GM15510 (cell line): ENCODE measurements around the gene WARS2.

Source experiments
- POLR2A ChIP-seq: IDR thresholded peaks from 3 replicates; pipeline ENCODE4 v1.6.1; 2011; ENCODE audit warnings: borderline replicate concordance; ENCODE audit not compliant: insufficient read length; ENCODE audit errors: extremely low read depth

The WARS2 gene

DNA sequence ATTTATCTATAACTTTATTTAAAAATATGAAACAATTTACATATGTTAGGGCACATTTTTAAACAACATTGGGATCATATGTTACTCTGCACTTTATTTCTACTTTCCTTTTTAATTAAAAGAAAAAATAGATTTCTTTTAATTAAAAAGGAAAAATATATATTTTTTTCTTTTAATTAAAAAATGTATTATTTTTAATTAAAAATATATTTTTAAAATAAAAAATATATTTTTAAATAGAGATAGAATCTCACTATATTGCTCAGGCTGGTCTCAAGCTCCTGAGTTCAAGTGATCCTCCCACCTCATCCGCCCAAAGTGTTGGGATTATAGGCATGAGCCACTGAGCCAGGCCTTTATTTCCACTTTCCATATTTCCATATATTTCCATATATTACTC, 36.7 kb downstream of the WARS2 start:
- no peak for TF ChIP-seq POLR2A

DNA sequence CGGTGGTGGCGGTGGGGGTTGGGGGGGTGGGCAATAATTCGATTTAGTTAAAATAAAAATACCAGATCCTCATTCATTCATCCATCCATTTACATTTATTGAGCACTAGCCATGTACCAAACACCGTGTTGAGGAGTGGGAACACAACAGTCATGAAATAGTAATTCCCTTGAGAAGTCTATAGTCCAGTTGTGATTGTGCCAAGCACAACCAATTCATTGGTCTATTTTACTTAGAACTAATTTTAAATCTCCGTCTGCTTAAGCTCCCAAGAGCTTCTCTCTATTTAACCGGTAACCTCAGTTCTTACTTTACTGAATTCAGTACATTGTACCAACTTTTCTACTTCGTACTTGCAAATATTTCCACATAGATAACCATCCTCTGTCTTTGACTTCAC, 38.4 kb downstream of the WARS2 start:
- no peak for TF ChIP-seq POLR2A

DNA sequence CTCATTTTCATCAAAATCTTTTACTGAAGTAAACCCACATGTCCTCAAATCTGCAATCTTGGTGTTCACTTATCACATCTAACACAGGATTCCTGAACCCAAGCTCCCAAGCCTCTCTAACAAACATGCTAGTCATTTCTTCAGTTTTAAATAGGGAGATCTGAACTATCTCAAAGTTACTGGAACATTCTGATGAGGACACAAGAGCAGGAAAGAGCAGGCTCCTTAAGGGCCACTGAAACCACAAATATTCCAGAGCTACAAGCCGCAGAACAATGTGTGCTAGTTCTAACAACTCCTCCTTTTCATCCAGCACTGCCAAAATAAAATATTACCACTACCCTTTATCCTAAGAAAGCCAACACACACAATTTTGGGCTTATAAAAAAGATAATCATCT, 38.9 kb downstream of the WARS2 start:
- TF ChIP-seq POLR2A, result no peak

DNA sequence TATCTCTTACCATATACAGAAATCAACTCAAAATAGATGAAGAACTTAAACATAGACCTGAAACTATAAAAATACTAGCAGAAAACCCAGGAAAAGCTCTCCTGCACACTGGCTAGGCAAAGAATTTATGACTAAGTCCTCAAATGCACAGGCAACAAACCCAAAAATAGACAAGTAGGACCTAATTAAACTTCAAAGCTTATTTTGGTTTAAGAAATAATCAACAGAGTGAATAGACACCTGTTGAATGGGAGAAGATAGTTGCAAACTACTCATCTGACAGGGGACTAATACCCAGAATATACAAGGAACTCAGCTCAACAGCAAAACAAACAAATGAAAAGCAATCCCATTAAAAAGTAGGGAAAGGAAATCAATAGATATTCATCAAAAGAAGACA, 40.7 kb downstream of the WARS2 start:
- no peak for TF ChIP-seq POLR2A

DNA sequence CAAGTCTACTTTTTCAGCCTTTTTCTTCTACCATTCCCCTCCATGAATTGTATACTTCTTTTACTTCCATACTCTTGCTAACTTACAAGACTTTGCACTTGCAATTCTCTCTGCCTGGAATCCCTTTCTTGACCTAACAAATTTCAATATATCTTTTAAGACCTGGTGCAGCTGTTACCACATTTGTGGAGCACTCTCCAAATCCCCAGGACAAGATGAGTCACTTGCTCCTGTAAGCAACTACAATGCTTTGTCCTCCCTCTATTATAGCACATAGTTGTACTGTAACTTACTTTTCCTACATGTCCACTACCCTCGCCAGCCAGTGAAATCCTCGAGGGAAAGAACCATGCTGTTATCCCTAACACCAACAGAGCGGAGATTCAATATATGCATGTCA, 43.1 kb downstream of the WARS2 start:
- TF ChIP-seq POLR2A, result no peak

DNA sequence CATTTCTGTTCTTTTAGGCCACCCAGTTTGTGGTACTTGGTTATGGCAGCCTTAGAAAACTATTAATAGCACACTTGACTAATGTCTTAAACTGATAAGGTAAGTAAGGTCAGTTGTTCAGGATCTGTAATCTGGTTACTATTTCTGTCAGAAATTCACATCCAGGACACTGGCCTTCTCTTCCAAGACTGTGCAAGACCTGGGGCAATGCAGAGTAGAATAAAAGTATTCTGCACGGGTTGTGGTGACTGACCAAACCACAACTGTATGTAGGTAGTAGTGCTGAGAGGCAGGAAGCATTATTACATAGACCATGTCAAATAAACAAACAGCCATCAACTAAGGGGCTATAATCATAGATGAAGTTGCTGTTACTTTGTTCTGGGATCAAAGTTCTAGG, 46.7 kb downstream of the WARS2 start:
- no peak for TF ChIP-seq POLR2A

DNA sequence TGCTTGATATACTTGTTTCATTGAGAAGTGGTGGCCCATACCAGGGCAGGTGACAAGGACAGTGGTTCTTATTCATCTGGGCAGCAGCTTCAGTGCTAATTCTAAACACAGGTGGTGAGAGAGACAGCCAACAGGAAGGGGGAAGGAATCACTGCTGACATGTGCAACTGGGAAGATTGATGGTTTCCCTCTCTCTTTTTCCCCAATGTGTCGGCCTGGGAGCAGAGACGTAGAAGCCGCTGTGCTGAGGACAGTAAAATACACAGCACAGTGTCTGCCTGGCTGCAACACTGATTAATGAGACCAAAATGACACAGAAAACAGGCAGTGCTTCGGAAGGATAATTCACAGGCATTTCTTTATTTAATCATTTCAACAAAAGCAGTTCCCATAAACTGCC, 48.8 kb downstream of the WARS2 start:
- no peak for TF ChIP-seq POLR2A

DNA sequence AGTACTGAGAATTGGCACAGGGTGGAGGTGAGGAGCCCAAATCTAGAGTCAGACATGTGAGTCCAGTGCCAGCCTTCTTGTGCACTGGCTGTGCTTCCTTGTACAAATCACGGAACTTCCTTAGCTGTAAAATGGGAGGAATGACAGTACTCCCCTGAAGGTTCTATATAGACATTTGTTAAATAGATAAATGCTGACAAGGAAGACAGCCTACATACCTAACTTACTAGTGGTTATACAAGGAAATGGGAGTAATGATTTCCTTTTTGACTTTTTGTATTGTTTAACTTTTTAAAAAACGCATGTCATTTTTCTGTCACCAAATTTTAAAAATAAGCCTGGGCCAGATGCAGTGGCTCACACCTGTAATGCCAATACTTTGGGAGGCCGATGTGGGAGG, 50.2 kb downstream of the WARS2 start:
- TF ChIP-seq POLR2A, result no peak

DNA sequence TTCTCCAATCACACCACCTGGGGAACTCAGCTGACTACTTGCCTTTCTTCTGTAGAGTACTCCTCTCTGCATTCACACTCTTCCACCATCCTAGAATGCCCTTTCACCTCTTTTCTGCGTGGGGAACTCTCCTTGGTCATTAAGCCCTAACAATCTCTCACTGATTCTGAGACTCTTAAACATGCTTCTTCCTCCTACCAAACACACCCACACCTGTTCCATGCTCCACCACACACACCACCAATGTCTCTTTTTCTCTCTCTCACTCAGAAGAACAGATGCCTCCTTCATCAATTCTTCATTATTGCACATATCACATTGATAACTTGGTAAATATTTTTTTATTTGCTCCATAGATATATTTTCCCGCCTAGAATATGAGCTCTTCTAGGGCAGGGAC, 53.6 kb downstream of the WARS2 start:
- no peak for TF ChIP-seq POLR2A

DNA sequence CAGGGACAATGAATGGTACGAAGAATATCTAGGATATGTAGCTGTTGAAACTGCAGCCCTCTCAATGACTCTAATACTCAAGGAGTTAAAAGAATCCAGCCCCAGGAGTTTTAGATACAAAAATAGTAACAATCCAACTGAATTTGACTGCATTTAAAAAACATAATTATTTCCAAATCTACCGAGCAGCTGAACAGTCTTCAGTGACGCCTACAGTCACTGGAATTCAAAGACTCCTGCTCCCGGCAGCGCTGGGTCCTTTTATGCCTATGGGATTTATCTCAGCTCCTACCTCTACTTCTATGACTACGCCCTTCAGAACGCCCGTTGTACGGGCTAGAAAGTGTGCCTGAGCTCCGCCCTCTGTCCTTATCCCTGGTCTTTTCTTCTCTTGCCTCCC, 55.7 kb downstream of the WARS2 start:
- no peak for TF ChIP-seq POLR2A

DNA sequence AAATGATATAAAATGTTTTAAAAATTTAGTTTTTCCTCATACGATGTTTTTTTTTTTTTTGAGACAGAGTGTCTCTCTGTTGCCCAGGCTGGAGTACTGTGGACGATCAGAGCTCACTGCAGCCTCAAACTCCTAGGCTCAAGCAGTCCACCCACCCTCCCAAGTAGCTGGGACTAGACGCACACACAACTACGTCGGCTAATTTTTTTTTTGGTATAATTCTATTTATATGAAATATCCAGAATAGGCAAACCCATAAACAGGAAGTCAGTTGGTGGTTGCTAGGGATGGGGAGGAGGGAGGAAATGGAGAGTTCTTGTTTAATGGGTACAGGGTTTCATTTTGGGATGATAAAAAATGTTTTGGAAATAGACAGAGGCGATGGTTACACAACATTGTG, 56.5 kb downstream of the WARS2 start:
- no peak for TF ChIP-seq POLR2A

DNA sequence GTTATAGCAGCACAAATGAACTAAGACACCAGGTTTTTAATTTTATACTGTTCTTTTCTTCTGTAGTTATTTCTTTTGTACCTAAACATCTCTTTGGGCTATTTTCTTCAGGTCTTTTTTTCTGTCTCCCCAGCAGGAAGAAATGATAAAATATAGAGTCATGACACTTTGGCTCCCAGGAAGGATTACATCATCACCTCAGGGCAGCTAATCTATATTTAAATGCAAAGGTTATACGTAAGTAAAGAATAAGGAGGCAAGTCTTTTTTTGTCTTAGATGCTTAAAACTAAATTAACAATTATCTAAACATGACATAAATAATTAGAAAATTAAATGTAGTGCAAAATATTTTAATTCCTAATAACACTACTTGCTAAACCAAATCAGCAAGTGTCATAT, 57.0 kb downstream of the WARS2 start:
- TF ChIP-seq POLR2A, result no peak

DNA sequence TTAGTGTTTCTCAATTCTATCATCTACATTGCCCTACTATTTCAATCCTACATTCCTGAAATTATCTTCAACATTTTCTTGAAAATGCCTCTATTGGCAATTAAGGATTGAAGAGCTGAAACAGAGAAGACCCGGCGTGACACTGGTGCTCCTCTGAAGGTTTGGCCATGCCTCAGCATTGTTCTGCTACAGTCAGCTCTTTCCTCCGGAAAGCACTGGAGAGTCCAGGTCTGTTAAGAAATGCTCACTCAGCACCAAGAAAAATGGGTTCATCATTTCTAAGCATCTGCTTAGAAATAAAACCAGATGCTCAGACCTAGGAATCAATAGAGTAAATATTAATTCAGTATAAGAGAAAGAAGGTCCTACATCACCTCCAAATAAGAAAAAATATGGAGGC, 58.8 kb downstream of the WARS2 start:
- TF ChIP-seq POLR2A, result no peak

DNA sequence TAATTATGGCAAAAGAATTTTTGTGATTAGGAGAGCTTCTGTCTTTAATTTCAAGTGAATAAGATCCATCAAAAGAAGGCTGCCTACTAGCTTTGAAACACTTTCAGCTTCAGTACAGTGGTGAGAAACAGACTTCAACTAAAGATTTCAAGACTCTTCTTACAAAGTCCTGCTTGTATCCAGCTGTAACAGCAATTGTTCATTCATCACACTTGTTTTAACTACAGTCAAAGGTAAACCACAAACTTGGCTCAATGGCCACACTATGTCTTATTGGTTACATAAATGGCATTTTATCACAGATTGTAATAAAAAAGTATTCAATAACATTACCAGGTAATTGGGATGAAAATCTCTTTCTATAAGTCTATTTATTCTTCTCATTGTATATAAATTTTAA, 59.2 kb downstream of the WARS2 start:
- no peak for TF ChIP-seq POLR2A

DNA sequence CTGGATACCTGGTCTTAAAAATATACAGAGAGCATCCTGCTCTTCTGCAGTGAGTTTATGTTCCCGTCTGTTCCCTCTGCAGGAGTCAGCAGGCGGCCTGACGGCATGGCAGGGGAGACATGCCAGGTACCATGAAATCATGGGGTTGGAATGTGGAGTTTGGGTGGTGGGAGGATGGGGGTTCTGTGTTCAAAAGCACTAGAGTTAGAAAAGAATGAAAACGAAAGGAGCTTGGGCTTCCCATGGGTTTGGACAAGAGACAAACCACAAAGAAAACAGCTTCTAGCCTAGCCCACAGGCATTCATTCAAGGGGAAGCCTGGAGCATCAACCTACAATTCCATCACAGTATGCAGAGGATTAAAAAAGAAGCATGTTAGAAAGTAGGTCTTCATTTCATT, 59.9 kb downstream of the WARS2 start:
- no peak for TF ChIP-seq POLR2A

DNA sequence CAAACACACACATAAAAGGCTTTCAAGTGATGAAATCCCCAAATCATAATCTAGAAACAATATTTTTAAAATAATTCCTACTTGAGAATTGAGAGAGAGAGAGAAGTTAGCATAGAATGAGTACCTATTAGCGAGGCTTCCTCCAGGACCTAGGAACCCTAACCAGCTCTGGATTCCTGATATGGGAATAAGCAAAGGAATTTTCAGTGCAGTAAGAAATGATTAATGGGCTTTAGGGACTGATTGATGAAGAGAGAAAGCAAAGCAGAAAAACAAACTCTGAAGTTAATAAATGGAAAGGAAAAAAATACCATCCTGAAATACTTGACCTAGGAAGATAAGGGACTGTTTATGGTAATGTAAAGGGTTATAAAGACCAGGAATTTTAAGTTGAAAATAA, 60.6 kb downstream of the WARS2 start:
- no peak for TF ChIP-seq POLR2A

DNA sequence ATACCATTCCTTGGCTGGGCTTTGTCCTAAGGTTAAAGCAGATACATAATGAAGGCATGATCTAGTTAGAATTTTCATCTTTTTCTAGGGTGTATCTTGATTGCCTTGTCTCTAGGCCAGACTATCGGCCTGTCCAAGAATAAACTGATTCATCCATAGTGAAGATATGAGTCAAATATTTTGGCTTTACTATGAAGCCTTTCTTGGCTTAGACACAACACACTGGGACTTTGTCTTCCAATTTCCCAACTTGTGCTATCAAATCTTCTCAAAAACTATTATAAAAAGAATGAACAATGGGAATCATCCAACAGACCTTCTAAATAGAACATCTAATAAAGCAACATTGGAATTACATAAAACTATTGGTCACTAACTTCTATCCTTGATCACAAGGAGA, 64.8 kb downstream of the WARS2 start:
- TF ChIP-seq POLR2A, result no peak

DNA sequence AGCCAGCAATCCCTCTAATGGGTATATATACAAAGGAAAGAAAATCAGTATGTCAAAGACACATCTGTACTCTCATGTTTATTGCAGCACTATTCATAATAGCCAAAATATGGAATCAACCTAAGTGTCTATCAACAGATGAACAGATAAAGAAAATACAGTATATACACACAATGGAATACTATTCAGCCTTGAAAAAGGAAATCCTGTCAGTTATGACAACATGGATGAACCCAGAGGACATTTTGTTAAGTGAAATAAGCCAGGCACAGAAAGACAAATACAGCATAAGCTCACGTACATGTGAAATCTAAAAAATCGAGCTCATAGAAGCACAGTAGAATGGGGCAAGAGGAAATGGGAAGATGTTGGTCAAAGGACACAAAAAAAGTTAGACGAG, 69.1 kb downstream of the WARS2 start:
- no peak for TF ChIP-seq POLR2A

DNA sequence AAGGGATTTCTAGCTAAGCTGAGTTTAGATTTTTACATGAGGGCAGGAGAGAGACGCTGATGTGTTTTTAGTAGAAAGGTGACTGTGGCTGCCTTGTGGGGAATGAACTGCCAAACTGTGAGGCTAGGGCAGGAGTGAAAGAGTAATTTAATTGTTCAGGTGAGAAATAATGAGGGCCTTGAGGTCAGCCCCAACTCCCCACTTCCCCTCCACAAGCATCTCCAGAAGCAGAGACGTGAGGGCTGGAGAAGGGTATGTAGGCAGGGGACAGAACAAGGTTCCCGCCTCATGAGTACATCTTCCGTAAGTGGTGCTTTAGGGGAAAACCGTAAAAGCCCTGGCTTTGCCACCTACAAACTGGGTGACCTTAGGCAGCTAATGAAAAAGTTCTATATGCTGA, 70.8 kb downstream of the WARS2 start:
- TF ChIP-seq POLR2A, result no peak

DNA sequence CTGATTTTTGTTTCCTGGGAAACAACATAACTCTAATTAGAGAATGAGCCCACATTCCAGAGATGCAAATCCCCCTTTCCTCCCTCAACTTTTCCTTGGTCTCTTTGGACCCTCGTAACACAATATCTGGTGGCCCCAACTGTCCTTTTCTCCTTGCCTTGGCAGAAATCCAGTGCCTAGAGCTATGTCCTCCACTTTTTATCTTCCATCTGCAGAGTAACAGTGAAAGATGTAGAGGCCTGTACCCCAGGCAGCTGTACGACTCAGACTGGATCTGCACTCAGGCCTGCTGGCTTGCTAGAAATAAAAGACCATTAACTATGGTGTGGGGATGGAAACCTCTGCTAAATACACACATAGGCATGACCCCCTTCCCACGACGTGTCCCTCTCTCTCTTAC, 72.0 kb downstream of the WARS2 start:
- no peak for TF ChIP-seq POLR2A
